GM21737 (cell line): ENCODE measurements around the gene WTAP.
A peak's percentile ranks its signal among the peaks of the same experiment; 100 is the strongest.
"Not testable (repeated sequence)": the region's sequence is repeated elsewhere in the genome, so short reads cannot be mapped to it uniquely, and the experiment has no call there.

ENCODE experiments used
- ATAC-seq: cut with Tn5 transposase; IDR thresholded peaks from one replicate; pipeline ENCODE4 v1.9.1; 2021; ENCODE audit warnings: mild to moderate bottlenecking, moderate library complexity; ENCODE audit not compliant: unreplicated experiment

WTAP gene

GRCh38 chr6:159693128-159693893 is 34.0 kb upstream of the WTAP start, which contains the start of gene SOD2:
TSS of gene SOD2 (minus strand) at chr6:159693241. CDS start at chr6:159693167, 74 bp downstream.
- peak; percentile 78 for ATAC-seq

DNA sequence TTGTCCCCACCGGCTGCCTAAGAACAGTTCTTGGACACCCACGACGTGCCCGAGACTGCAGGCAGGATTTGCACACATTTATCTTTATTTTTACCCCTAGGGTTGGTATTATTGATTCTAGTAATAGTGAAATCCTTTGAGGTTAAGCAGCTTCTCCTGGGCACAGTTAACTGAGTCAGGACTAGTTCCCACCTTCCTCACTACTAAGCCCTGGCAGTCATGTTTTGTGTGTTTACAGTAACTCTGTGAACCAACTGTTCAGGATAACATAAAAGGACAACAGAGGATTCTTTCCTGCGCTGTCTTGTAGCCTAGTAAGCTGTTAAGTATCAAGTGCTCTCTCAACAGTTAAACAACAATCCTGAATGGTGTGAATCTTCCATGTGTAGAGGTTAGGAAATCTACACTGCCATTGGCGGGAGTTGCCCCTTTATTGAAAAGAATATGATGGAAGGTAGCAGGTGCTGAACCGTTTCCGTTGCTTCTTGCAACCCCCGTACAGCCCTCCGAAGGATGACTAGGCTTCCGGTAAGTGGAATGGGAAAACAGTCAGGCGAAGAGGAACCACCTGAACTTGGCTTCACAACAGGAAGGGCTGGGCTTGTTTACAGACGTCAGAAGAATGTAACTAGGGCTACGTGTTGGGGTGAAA is 33.3 kb upstream of the WTAP start:
- ATAC-seq, result peak; percentile 1

GRCh38 chr6:159695984-159696383 is 31.3 kb upstream of the WTAP start:
- no peak for ATAC-seq

DNA sequence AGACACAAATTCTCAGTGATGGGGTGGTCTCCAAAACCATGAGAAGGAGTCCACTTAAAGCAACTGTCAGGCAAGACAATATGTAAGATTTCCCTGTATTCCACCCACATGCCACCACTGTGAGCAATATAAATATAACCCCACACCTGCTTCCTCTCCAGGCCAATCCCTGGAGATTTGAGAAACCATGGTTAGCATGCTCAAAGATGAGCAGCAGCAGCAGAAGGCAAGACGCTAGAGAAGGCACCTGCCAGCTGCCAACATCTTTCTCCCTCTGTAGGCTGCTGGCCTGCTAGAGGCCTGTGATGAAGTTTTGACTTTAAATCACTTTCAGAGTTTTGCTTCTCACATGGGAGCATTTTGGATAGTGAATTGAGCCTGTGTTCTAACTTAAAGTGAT is 26.3 kb upstream of the WTAP start:
- no peak for ATAC-seq

DNA sequence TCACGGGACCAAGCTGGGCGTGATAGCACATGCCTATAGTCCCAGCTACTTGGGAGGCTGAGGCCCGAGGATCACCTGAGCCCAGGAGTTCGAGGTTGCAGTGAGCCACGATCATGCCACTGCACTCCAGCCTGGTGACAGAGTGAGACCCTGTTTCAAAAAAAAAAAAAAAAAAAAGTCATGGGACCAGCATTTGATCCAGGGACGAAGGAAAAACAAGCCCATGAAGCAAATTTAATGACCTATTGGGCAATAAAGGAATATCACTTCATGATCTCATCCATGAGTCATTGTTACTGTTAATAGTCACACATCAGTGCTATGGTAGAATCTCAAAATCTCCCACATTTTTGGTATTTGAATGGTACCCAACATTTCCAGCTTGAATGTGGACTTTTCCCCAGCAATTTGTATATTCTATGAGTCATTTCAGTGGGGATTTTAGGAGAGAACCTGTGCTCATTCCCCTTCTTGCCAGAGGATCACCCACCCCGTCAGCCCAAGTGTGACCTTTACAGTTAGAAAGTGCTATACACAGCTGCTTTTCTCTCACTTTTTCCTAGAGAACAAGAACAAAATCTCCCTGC is 25.8 kb upstream of the WTAP start:
- no peak for ATAC-seq

- ATAC-seq, result not testable (repeated sequence)
Measured at GRCh38 chr6:159710603-159711002, 16.7 kb upstream of the WTAP start.

DNA sequence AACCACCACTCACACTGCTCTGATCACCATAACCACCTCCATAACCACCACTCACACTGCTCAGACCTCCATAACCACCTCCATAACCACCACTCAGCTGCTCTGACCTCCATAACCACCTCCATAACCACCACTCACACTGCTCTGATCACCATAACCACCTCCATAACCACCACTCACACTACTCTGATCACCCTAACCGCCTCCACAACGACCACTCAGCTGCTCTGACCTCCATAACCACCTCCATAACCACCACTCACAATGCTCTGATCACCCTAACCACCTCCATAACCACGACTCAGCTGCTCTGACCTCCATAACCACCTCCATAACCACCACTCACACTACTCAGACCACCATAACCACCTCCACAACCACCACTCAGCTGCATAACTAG is 14.9 kb upstream of the WTAP start:
- not testable (repeated sequence) for ATAC-seq

DNA sequence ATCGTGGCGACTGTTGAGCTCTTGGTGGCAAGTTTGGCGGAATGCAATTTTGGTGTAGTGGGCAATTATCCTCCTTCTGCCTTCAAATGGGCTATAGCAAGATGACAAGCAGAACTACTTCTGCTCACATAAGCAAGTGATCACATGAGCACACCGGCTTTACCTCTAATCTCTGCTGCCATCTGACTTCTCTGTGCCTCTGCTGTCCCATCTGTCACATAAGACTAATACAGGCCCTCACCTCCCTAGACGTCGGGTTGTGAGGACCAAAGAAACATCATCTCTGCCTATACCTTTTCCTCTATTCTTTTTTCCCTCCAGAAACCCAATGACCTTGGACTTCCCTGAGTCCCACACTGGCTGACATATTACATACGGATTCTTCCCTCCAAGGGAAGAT is 13.3 kb upstream of the WTAP start:
- ATAC-seq, result no peak

- ATAC-seq, result no peak
Measured at GRCh38 chr6:159714404-159714803, 12.9 kb upstream of the WTAP start.

- ATAC-seq, result no peak
Measured at GRCh38 chr6:159715166-159715565, 12.1 kb upstream of the WTAP start.

GRCh38 chr6:159715605-159716004 is 11.7 kb upstream of the WTAP start:
- no peak for ATAC-seq

- no peak for ATAC-seq
Measured at GRCh38 chr6:159716247-159717096, 10.8 kb upstream of the WTAP start.

- ATAC-seq, result no peak
Measured at GRCh38 chr6:159718634-159719033, 8.7 kb upstream of the WTAP start.

- ATAC-seq, result no peak
Measured at GRCh38 chr6:159719287-159719686, 8.0 kb upstream of the WTAP start.

DNA sequence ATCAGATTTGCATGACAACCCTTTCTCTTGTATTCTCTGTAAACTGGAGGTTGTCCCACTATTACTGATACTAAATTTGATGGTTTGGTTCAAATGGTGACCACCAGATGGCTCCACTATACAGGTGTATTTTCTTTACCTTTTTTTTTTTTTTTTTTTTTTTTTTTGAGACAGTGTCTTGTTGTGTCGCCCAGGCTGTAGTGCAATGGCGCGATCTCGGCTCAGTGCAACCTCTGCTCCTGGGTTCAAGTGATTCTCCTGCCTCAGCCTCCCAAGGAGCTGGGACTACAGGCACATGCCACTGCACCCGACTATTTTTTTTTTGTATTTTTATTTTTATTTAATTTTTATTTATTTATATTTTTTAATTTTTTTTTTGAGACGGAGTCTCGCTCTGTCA is 6.6 kb upstream of the WTAP start:
- ATAC-seq, result no peak

DNA sequence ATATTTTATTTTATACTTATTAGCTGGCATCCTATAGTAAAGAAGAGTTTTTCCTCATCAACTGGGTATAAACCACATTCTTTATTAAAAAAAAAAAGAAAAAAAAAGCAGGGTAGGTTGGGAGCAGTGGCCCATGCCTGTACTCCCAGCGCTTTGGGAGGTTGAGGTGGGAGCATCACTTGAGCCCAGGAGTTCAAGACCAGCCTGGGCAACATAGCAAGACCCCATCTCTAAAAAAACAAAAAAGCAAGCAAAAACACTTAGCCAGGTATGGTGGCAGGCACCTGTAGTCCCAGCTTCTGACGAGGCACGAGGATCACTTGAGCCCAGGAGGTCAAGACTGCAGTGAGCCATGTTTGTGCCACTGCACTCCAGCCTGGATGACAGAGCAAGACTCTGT is 5.3 kb upstream of the WTAP start:
- not testable (repeated sequence) for ATAC-seq

- ATAC-seq, result no peak
Measured at GRCh38 chr6:159722655-159723054, 4.7 kb upstream of the WTAP start.

GRCh38 chr6:159723259-159723658 is 4.0 kb upstream of the WTAP start:
- ATAC-seq, result no peak

DNA sequence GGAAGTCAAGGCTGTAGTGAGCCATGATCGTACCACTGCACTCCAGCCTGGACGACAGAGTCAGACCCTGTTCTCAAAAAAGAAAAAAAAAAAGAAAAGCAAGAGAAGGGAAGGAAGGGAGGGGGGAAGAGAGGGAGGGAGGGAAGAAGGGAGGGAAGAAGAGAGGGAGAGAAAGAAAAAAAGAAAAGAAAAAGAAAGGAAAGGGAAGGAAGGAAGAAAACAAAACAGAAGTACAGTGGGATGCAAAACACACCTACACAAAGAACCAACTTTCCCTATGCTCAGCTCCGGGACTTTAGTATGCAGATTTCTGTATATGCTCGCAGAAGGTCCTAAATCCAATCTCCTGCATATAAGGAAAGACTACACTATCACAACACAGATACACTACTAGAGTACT is 2.5 kb upstream of the WTAP start:
- ATAC-seq, result no peak

- ATAC-seq, result not testable (repeated sequence)
Measured at GRCh38 chr6:159725208-159725607, 2.1 kb upstream of the WTAP start.

DNA sequence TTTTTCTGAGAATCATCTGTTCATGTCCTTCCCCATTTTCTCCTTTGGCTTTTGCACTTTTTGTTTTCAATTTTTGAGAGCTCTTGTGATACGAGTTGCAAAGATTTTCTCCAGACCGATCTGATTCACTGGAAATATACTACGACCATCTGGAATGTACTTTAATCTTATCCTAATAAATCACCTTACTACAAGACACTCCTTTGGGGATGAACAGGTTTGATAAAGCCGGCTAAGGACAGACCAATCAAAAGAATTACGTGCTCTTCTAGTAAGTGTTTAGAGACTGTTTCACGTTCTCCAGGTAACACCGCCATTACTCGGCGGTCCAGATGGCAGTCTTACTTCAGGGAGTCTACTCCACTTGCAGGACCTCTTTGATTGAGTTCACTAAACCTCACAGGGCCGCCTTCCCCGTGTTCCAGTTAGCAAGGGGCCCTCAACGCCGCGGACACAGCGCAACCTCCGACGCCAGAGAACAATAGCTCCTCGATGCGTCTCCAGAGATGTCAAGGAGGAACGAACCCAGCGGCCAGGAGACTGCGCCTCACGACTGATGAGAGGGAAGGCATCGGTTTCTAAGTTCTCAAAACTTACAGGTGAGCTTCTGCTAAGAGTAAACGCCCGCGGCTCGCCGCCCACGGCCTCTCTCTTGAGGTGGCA is 920 bp upstream of the WTAP start:
- ATAC-seq, result no peak
